Cardiac fibroblast (primary cell): ENCODE data around the gene HEXIM2.

Experiments
- DNase-seq, 2 donors: peaks; one replicate each; pipeline versions ENCODE4 v3.0.0 to v3.0.0-alpha.2; 2010; ENCODE audit warnings: low read depth in 2 of 2
- H3K4me3 ChIP-seq, 2 donors: replicated peaks in 1 of 2; 1 replicate in 1 of 2; 2 replicates in 1 of 2; pipeline ENCODE4 v1.5.1; 2011; ENCODE audit warnings: low read depth in 2 of 2, low read length in 2 of 2, mild to moderate bottlenecking in 2 of 2, moderate library complexity in 1 of 2
- TF ChIP-seq, protein P1 (sequence below): IDR thresholded peaks from one replicate; pipeline ENCODE4 v1.5.1; 2011; ENCODE audit warnings: low read depth, mild to moderate bottlenecking, low read length, inconsistent platforms

Gene HEXIM2

DNA sequence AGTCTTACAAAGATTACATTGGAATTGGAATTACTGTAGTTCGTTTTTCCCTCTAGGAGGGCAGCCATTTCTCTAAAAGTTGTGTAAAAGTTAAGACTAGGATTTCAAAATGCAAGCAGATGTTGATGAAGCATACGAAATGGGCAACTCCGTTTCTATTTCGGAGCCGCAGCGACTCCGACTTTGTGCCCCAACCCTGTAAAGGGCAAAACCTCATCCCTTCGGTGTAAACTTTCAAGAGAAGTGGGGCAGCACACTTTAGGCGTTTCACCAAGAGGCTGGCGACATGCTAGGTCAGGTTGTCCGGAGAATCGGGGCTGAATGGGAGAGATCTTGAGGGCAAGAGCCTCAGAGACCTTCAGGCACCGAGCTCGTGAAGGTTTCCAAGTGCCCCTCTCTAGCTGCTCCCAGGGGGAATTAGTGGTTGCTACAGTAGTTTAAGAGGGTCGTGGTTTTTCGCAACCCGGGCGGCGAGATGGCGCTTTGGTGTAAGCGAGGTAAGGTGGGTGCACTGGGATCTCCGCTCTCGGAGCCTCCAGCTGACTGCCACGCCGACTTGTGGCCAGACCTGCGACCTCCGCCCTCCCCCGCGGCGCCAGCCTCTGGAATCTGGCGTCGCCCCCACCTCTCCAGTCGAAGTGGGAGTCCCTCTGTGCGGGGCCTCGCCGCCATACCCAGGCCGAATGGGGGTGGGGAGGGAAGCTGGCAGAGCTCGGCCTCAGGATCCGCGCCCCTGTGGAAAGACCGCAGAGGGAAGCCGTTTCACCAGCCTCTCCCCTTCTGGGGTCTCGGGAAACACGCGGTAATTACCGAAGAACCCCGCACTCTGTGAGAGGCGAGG lies 1.0 kb upstream of the HEXIM2 start:
- peak; percentile 63 to 80 for DNase-seq
- peak overlapping the region; percentile 94 to 96 for H3K4me3 ChIP-seq
- TF ChIP-seq, protein P1, sequence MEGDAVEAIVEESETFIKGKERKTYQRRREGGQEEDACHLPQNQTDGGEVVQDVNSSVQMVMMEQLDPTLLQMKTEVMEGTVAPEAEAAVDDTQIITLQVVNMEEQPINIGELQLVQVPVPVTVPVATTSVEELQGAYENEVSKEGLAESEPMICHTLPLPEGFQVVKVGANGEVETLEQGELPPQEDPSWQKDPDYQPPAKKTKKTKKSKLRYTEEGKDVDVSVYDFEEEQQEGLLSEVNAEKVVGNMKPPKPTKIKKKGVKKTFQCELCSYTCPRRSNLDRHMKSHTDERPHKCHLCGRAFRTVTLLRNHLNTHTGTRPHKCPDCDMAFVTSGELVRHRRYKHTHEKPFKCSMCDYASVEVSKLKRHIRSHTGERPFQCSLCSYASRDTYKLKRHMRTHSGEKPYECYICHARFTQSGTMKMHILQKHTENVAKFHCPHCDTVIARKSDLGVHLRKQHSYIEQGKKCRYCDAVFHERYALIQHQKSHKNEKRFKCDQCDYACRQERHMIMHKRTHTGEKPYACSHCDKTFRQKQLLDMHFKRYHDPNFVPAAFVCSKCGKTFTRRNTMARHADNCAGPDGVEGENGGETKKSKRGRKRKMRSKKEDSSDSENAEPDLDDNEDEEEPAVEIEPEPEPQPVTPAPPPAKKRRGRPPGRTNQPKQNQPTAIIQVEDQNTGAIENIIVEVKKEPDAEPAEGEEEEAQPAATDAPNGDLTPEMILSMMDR = no peak

DNA sequence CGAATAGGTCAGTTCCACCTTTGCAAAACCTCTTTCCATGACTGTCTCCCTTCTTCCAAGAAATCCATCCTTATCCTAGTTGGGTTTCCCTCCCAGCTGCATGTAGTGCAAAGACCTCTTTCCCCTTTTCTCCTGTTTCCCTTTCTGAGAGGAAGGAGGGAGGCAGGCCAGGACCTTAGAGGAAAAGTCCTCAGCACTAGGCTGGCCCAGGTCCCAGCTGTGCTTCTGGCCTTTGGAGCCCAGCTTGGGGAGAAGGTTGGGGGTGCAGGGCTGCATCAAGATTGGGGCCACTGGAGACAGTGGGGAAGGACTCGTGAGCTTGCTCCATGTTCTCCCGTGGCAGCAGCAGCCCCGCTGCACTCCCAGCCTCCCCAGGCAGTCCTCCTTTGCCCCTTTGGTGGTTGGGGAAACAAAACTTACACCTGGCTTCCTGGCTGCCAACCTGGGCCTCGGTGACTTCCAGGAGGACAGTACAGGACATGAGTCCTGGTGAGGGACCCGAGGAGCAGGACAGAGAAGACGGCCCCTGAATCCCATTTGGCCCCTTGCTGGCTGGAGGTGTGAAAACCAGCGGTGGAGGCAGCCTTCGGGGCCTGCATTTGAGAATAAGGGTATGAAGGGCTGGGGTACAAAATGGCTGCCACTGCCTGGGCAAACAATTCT lies 481 bp downstream of the HEXIM2 start:
- TF ChIP-seq, protein P1 = no peak

DNA sequence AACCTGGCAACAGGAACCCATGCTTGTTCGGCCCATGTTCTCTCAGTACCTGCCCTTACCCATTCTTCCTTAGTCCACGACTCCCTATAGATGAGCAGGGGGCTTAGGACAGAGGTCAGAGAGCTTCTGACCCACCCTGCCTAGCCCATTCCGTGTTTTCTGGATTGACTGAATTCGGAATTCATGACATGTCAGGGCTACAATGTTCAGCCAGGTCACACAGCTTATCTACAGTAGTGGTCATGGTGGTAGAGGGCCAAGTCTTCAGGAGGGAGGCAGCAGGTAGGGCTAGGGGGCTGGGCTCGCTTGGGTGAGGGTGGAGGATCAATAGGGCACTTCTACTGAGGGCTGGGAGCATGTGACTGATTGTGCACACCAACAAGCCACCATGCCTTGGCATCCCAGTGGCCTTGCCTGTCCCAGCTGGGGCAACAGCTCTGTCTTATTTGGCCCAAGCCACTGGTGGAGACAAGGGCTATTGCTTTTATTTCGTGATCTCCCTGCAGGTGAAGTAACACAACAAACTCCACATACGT lies 3.1 kb downstream of the HEXIM2 start:
- DNase-seq = no peak
- TF ChIP-seq, protein P1 = no peak
- no peak overlapping the region for H3K4me3 ChIP-seq

More for the DNA sequence above, 481 bp downstream of the HEXIM2 start:
- no peak for DNase-seq
- H3K4me3 ChIP-seq = peak overlapping the region; percentile 24 to 32

DNA sequence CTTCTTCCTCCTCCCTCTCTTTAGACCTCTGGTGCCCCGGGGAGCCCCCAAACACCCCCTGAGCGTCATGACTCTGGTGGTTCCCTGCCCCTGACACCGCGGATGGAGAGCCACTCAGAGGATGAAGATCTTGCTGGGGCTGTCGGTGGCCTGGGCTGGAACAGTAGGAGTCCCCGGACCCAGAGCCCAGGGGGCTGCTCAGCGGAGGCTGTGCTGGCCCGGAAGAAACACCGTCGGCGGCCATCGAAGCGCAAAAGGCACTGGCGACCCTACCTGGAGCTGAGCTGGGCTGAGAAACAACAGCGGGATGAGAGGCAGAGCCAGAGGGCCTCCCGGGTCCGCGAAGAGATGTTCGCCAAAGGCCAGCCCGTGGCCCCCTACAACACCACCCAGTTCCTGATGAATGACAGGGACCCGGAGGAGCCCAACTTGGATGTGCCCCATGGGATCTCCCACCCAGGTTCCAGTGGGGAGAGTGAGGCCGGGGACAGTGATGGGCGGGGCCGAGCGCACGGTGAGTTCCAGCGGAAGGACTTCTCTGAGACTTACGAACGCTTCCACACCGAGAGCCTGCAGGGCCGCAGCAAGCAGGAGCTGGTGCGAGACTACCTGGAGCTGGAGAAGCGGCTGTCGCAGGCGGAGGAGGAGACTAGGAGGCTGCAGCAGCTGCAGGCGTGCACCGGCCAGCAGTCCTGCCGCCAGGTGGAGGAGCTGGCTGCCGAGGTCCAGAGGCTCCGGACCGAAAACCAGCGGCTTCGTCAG lies 7.5 kb downstream of the HEXIM2 start:
- TF ChIP-seq, protein P1 = no peak
- H3K4me3 ChIP-seq = no peak overlapping the region
- no peak for DNase-seq

DNA sequence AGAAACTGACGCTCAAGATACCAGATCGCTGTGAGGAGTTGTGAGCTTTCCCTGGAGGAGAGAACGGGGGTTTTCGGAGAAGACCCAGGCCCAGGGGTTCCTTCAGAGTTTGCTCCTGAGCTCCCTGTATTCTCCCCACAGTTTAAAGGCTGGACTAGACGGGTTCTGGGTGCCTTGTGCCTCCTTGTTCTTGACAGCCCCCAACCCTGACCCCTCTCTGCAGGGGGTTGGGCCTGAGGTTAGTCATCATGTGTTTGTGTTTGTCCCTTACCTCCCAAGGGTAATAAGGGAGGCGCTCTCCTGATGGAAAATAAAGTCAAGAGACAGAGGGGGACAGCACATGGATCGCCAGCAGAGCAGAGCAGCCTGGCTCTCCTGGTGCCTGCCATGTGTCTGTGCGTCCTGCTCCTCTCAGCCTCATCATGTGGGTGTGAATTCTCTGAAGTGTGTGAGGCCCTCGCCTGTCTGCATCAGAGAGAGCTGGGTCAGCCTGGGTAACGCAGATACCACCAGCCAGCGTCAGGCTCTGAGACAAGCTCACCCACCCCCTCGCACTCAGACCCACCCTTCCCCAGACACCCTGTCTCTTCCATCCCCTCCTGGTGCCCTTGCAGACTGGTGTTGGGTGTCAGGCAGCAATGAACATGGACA lies 8.7 kb downstream of the HEXIM2 start:
- no peak overlapping the region for H3K4me3 ChIP-seq
- no peak for DNase-seq
- TF ChIP-seq, protein P1 = no peak

DNA sequence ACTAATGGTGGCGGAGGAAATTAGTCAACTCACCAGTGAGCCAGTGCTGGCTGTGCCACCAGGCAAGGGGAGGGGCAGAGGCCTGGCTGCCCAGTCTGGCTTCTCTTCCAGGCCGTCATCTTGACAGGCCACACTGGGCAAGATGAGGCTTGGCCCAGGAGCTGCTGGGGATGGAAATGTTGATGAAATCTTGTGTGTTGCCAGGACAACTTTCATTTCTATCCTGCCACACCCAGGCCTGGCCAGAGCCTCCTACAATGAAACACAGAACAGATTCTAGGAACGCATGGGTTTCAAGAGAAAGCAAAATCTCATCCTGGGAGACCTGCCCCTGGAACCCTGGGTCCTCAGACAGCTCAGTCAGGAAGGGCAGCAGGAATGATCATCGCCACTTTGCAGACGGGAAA lies 9.3 kb downstream of the HEXIM2 start:
- peak; percentile 69 to 93 for DNase-seq
- TF ChIP-seq, protein P1 = no peak
- peak overlapping the region in 1 of 2 donors; percentile 17 for H3K4me3 ChIP-seq
